DMS153 treated with DMSO at 0.1 percent for 48 hours (cell line): ENCODE results near the gene CLEC3A.
"Not testable (repeated sequence)": the region's sequence is repeated elsewhere in the genome, so short reads cannot be mapped to it uniquely, and the experiment has no call there.

Experiments used
- DNase-seq: peaks from one replicate; lab custom pipeline; 2025; ENCODE audit not compliant: unreplicated experiment; lab: John Stamatoyannopoulos, UW

Gene CLEC3A

DNA sequence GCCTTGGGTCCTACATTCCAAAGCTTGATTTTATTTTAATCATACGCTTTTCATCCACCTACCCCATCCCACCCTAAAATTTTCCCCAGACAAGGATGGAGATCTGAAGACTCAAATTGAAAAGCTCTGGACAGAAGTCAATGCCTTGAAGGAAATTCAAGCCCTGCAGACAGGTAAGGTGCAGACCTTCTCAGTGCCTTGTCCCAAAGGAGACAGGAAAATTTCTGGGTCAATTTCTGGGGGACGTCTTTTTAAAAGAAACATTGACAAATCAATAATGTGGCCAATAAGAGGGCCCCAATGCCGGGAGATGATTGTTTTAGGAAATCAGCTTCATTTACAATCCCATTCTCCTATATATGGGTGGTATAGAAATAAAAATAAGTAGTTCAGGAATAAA, 5.7 kb downstream of the CLEC3A start:
- no peak for DNase-seq

DNA sequence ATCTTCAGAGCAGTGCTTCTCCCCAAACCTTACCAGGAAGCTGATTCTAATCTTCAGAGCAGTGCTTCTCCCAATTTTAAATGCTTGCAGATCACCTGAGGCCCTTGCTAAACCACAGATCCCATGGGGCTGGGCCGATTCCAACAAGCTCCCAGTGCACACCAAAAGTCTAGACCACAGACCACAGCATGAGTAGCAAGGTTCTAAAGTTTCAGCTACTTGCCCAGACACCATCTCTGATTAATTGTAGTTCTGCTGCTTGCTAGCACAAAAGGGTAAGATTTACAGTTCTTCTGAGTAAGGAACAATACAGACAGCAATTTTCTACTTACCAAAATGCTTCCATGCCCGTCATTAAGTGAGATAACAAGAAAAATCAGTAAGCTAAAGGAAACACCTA, 12.2 kb downstream of the CLEC3A start:
- no peak for DNase-seq

GRCh38 chr16:78035012-78035411, 12.7 kb downstream of the CLEC3A start:
- no peak for DNase-seq

- DNase-seq, result no peak
These were observed 18.0 kb downstream of the CLEC3A start for GRCh38 chr16:78040396-78040795.

DNA sequence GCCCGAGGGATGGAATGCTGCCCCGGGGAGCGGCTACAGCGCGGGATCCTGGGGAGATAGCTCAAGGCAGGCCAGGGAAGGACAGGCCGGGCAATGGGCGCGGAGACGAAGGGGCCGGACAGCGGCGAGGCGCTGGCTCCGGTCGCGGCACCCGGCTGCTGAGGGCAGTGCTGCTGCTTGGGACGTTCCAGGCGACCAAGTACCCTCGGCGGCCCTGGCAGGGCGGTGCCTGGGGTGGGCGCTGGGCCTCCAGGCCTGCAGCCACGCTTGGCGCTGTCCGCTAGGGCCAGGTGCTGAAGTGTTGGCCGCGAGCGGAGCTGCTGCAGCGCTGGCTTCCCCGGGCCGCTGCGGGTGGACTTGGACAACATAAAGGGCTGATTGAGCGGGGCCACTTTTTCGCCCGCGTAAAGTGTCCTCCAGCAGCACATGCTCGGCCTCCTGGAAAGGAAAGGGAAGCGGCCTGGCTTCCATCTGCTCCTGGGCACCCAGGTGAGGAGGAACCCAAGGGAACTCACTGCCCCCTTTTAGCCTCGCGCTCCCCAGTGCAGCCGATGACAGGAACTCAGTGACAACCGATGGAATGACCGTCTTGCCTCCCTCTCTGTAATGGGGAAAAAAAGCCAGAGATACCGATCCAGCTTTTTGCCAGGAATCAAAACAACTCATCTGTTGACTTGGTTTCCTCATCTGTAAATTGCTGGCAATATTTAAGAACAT, 23.7 kb downstream of the CLEC3A start:
- DNase-seq, result no peak

DNA sequence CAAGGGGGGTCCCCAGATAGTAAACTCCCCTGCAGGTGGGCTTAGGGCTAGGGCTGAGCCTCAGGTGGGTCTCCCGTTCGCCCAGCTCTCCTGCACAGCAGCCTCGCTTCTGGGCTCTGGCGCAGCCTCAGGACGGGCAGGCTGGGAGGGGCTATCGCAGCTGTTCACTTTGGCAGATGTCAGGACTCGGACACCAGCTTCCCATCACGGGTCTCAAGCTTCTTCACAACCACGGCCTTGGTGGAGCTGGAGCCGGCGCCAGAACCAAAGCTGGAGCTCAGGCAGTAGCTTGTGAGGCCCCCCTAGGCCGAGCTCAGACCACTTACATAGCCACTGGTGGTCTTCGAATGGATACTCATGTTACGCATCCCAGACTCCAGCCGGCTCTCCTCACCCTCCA, 26.0 kb downstream of the CLEC3A start:
- DNase-seq, result no peak

DNA sequence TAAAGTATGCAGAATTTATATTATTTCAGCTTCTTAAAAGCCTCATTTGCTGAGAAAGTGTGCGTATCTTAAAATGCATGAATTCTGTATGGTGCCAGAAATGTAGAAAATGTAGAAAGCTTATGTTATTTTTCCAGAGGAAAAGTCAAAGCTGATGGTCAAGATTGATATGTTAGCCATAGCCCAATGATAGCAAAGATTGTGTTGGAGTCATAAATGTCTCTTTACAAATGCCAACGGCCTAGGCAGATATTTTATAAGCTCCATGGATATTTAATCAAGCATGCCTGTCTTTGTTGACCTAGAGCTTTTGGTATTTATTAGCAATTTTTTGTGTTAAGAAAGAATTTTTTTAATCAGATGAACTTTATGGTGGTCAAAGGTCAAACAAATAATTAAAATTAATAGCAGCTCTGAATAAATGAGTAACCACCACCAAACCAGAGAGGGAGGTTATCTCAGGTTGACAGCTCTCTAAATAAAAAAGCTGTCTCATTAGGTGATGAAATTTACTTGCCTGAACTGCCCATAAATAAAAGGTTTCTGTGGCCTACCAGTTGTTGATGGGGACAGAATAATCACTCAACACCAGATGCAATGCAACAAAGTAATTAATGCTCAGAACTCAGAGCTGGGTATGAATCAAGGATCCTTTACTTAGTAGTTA, 28.5 kb downstream of the CLEC3A start:
- DNase-seq, result no peak

DNA sequence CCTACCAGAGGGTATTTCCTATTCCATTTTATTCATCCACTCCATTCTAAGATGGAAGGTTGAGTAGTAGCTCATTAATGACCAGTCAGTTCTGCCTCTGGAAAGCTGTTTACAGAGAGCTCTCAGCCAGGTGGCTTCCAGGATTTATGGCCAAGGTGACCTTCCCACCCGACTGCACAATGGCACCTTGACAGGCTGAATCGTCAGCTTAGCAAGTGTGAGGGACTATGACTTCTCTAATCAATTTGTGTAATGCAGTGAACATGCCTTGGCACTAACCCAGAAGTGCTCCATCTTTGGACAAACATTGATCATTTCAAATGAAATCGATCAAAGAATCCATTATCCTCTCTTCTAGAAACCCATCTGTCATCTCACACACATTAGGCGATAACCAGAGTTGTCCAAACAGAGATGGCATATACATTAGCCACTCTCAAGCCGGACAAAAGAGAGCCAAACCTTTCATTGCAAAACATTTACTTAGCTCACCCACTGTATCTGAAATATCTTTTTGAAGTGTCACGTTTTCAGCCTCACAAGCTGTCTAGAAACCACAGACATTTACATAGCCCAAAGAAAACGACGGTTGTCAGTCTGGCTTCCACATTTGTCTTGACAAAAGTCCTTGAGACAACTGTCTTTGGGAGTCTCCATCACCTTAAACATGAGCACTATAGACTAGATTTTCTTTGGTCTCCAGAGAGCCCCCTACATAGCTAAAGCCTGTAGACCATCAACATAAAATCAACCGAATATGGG, 35.6 kb downstream of the CLEC3A start:
- DNase-seq, result peak; percentile 44

DNA sequence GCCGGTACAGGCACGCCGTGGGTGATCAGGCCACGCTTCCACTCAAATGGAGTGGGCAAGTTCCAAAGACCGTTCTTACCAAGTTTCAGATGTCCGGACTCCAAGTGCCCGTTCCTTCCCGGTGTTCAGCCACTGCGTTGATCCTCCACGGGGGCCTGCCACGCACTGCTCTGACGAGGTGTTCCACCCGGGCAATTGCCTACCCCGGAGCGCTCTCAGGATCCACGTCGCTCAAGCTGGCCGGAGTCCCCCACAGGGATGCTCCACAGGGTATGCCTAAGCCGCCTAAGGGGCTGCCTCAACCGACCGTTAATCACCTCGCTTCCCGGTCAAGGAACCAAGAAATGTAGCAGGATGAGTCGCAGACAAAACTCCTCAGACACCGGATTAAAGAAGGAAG, 37.5 kb downstream of the CLEC3A start:
- DNase-seq, result not testable (repeated sequence)

DNA sequence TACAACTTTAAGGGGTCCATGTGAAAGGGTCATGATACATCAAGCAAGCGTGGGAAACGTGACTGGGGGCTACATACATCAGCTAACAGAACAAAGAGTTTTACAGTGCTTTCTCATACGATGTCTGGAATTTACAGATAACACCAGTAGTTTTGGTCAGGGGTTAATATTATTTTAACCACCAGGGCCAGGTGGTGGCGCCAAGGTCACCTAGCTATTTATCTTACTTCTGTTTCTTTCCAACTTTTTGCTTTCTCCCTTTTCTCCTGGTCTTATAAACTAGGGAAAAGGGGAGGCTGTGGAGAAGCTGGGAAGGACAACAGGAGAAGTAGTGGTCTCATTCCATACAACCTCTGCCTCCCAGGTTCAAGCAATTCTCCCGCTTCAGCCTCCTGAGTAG, 37.9 kb downstream of the CLEC3A start:
- DNase-seq, result no peak

DNA sequence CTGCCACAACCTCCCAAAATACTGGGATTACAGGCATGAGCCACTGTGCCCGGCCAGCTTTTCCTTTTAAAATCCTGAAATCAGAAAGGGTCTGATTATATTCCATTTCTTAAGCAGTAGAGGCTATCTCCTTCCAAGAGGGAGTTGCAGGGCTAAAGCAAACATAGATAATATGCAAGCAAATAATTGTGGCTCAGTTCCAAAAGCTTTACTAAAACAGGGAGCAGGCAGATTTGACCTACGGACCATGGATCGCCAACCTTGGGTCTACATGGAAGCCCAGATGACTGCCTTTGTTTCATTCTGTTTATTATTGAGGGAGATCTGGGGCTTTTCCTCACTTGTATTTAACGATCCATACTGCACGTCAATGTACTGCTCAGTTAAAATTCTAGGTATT, 38.5 kb downstream of the CLEC3A start:
- no peak for DNase-seq

GRCh38 chr16:78065319-78065718, 43.0 kb downstream of the CLEC3A start:
- DNase-seq, result no peak

DNA sequence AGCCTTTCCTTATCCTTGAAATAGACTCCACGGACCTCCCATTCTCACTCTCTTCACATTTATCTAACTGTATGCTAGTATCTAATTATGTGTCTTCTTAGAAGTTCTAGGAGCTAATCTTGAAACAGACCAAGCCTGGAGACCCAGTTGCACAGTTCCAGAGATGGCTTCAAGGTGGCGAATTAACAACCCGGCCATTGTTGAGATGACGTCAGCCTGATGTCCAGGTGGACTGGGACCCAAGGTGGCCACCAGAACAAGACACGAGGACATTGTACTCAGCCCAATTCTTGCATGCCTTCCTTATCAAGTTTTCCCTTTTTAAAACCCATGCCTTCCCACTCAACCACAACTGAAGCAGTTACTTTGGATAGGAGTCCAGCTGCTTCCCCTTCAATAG, 47.6 kb downstream of the CLEC3A start:
- DNase-seq, result no peak

GRCh38 chr16:78072275-78072674, 49.9 kb downstream of the CLEC3A start:
- DNase-seq, result no peak

DNA sequence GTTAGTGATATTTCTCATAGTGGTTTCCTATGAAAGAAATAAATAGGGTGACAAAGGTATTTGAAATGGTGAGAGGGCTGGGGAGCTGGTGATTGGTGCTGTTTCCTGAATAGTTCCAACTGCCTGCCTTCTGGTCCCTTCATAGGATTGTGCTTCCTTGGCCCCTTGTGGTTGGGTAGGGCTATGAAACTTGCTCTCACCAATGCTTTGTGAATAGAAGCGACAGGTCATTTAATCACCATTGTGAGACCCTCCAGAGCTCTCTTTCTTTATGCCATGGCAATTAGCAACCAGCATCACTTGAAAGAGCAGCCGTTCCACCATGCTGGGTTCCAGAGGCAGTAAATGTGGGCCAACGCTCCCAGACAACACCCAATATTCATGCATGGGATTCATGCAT, 53.5 kb downstream of the CLEC3A start:
- DNase-seq, result no peak

GRCh38 chr16:78081341-78081740, 59.0 kb downstream of the CLEC3A start:
- no peak for DNase-seq
